Fibroblast of the aortic adventitia (primary cell): Measurements from ENCODE around the gene ITM2C. TPM values are rescaled to one million over a fixed set of nuclear protein-coding genes. Genes with fewer than 3 reads are reported as not detected.

Experiments used
- DNase-seq: peaks from one replicate; pipeline ENCODE4 v3.0.0-alpha.2; 2010; ENCODE audit warnings: low read depth
- H3K4me3 ChIP-seq: 2 replicates; pipeline ENCODE4 v1.5.1; 2011; ENCODE audit warnings: low read depth, mild to moderate bottlenecking, control low read depth, low read length, moderate library complexity
- total RNA-seq: library from RNA; depleted of rRNA; stranded (reverse); fragments of >200 nt; gene quantifications from 2 replicates; pipeline ENCODE4 v1.2.3, GENCODE V29; 2012; ENCODE audit warnings: low replicate concordance
- TF ChIP-seq, protein P1 (sequence below): IDR thresholded peaks from 2 replicates; pipeline ENCODE4 v1.5.1; 2011; ENCODE audit warnings: mild to moderate bottlenecking, low read length, control low read depth, inconsistent platforms; ENCODE audit not compliant: insufficient read depth

Gene ITM2C
- total RNA-seq, 1 donor = 26.5 TPM

DNA sequence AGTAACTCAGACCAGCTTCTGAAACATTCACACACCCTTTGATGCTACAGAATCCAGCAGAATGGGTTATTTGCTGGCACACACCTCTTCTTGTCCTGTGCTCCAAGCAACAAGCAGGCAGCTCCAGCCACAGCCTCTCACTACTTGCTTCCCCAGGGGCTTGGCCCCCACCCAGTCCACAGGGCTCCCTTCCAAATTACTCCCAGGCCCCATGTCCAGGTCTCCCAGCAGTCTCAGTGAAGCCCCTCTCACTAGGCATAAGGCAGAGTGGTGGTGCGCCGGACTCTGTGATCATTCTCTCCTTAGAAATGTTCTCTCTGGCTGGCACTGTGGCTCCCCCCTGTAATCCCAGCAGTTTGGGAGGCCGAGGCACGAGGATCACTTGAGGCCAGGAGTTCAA lies 25.9 kb downstream of the ITM2C start:
- H3K4me3 ChIP-seq = no peak overlapping the region
- no peak for DNase-seq
- TF ChIP-seq, protein P1, sequence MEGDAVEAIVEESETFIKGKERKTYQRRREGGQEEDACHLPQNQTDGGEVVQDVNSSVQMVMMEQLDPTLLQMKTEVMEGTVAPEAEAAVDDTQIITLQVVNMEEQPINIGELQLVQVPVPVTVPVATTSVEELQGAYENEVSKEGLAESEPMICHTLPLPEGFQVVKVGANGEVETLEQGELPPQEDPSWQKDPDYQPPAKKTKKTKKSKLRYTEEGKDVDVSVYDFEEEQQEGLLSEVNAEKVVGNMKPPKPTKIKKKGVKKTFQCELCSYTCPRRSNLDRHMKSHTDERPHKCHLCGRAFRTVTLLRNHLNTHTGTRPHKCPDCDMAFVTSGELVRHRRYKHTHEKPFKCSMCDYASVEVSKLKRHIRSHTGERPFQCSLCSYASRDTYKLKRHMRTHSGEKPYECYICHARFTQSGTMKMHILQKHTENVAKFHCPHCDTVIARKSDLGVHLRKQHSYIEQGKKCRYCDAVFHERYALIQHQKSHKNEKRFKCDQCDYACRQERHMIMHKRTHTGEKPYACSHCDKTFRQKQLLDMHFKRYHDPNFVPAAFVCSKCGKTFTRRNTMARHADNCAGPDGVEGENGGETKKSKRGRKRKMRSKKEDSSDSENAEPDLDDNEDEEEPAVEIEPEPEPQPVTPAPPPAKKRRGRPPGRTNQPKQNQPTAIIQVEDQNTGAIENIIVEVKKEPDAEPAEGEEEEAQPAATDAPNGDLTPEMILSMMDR = no peak

GRCh38 chr2:230891064-230891463 lies 26.3 kb downstream of the ITM2C start:
- TF ChIP-seq, protein P1 = no peak
- no peak overlapping the region for H3K4me3 ChIP-seq
- no peak for DNase-seq

DNA sequence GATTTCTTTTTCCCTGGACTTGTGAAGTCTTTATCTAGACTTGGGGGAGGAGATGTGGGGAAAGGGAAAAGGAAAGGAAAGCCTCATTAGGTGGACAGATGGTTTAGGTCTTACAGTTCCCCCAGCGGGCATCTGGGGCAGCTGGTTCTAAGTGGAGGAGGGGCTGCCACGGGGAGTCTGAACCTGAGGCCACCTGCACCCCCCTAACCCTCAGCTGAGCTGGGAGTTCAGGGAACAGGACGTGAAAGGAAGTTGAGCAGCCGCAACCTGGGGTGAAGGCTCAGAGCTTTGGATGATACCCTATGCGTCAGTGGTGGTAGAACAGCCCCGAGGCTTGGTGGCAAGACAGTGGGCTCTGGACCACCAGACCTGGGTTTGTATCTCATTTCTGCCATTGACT lies 26.8 kb downstream of the ITM2C start:
- TF ChIP-seq, protein P1 = no peak
- no peak overlapping the region for H3K4me3 ChIP-seq
- DNase-seq = no peak

GRCh38 chr2:230893338-230893737 lies 28.6 kb downstream of the ITM2C start:
- DNase-seq = no peak
- TF ChIP-seq, protein P1 = no peak
- H3K4me3 ChIP-seq = no peak overlapping the region

DNA sequence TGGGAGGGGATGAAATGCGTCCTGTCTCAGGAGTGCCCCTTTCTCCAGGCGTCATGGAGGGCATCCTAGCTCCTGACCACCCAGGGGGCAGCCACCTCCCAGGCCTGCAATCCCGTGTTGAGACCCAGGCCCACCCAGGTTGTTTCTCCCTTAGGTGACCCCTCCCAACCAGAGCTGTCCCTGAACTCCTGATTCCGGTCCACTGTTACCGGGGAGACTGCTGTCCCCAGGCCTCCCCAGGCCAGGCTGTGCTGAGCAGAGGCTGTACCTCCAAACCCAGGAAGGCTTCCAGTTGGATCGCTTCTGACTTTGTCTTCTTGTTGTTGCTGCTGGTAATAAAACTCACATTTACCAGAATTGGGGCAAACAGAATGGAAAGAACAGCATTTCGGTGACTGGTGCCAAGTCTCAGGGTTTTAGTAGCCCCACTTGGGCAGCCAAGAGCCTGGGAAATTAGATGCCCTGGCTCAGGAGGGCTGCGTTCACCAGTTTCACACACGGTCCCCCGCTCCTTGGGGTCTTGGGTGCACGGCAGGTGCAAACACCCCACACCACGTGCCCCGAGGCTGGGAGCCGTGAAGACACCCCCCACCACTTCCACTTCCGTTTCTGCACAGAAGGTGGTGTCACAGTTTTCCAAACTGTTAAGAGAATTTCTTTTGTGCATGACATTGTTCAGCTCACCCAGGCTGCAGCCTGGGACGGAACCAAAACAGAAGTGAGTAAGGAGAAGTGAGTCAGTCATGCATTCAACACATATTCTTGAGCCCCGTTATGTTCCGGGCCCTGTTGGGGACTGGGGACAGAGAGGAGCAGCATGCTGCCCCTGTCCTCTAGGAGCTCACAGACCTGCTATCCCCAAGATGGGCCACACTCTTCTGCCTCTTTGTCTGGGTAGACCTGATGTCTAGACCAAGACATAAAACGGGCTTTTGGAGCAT lies 29.4 kb downstream of the ITM2C start:
- TF ChIP-seq, protein P1 = no peak
- no peak overlapping the region for H3K4me3 ChIP-seq
- no peak for DNase-seq

- no peak overlapping the region for H3K4me3 ChIP-seq
- TF ChIP-seq, protein P1 = no peak
- no peak for DNase-seq
Observed at GRCh38 chr2:230895536-230896345, 31.0 kb downstream of the ITM2C start.
